HT1080 (cell line): ENCODE measurements around the gene IFIT1. TPM values are rescaled to one million over a fixed set of nuclear protein-coding genes. Genes with fewer than 3 reads are reported as not detected.
"Not testable (repeated sequence)": the region's sequence is repeated elsewhere in the genome, so short reads cannot be mapped to it uniquely, and the experiment has no call there.

ENCODE experiments used
- DNase-seq: peaks from one replicate; pipeline ENCODE4 v3.0.0-alpha.2; 2015; ENCODE audit warnings: low read depth
- total RNA-seq: library from RNA; depleted of rRNA; stranded (reverse); fragments of >200 nt; shearing (Covaris generic); gene quantifications from 2 replicates; pipeline ENCODE4 v1.2.3, GENCODE V29; 2014; rRNA removed

IFIT1 gene
- total RNA-seq, 1 experiment from 2014 or later, result 3.2 TPM

DNA sequence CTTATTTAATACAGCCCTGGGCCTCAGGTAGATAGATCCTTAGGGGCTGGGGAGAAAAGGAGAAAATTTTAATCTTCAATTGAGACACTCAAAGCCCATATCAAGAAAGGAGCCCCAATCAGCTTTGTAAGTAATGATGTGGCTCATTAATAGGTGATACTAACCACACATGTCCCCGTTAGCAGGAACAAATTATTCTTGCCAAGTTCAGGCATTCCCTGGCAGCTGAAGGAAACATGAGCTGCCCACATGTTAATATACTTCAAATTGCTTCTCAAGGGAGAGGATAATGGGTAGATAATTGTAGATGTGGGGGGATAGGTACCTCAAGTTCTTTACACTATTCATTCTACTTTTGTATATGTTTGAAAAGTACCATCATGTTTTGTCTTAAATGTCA lies 36.5 kb downstream of the IFIT1 start:
- DNase-seq, result no peak

DNA sequence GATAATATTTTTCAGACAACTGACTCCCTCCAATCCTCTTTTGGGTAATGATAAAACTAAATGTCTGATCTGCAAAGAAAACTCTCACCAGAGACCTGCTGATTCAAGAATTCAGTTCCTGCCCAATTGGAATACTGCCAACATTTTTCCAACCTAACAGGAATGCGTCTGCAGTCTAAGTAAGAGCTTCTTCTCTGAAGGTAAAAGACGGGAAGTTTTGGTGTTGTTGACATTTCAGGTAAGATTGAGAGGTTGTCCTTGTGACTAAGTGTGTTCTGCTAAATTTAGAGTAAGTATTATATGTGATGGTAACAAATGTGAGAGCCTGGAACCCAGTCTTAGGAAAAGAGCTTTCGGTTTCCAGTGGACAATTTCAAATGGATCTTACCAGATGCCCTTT lies 39.6 kb downstream of the IFIT1 start:
- DNase-seq, result peak; percentile 56

- DNase-seq, result no peak
Observed at GRCh38 chr10:89438525-89438924, 46.1 kb downstream of the IFIT1 start.

DNA sequence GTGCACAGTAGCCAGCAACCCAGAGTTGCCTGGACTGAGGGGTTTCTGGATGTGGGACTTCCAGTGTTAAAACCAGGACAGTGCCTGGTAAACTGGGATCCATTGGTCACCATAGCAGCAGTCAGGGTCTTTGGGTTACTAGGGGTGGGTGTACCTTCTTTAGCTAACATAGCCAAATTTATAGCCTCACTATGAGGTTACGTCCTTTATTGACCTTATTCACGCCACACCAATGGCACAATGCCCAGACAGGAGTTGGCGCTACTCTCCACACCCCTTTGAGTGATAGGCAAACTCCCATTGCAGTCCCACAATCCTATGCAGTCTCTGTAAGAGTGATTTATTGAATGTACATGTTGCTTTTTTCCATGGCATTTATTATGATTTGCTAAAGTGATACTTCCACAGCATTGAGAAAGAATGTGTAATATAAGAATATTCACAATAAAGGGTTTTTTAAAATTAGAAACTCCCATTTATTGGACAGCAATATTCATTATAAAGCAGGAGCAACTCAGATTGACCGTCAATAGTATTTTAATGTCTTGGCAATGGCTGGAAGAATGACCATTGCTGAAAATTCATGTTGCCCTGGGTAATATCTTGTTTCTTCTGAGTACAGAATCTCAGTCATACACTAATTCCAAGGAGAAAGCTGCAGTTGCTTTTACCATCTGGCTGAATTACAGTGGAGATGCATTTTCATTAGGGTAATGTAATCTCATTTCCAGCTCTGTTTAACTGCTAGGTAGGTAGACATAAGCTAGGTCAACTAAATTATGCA lies 48.0 kb downstream of the IFIT1 start:
- no peak for DNase-seq

- peak; percentile 53 for DNase-seq
Observed at GRCh38 chr10:89442289-89442688, 49.9 kb downstream of the IFIT1 start.

DNA sequence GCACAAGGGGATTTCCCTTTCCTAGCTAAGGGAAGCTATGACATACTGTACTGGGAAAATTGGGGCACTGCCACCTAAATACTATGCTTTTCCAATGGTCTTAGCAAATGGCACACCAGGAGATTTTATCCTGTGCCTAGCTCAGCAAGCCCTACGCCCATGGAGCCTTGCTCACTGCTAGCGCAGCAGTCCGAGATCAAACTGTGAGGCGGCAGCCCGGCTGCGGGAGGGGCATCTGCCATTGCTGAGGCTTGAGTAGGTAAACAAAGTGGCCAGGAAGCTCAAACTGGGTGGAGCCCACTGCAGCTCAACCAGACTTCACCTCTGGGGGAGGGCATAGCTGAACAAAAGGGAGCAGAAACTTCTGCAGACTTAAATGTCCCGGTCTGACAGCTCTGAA lies 52.4 kb downstream of the IFIT1 start:
- DNase-seq, result not testable (repeated sequence)

DNA sequence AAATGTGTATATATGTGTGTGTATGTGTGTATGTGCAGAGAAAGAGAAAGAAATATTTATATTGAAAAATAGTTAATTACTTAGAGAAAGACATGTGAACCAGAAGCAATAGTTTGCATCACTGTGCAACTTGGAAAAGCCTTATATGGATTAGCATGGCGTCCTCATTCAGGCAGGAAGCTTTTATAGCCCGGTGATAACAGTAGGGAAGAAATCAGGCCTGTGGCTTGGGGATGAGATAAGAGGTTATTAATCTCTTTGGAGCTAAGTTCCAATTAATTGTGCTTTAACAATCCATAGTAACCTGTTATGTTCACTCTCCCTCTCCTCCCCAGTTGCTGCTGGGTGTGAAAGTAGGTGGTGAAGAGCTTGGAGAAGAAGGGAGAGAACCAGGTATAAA lies 58.5 kb downstream of the IFIT1 start:
- no peak for DNase-seq

GRCh38 chr10:89452193-89452592 lies 59.8 kb downstream of the IFIT1 start:
- no peak for DNase-seq

DNA sequence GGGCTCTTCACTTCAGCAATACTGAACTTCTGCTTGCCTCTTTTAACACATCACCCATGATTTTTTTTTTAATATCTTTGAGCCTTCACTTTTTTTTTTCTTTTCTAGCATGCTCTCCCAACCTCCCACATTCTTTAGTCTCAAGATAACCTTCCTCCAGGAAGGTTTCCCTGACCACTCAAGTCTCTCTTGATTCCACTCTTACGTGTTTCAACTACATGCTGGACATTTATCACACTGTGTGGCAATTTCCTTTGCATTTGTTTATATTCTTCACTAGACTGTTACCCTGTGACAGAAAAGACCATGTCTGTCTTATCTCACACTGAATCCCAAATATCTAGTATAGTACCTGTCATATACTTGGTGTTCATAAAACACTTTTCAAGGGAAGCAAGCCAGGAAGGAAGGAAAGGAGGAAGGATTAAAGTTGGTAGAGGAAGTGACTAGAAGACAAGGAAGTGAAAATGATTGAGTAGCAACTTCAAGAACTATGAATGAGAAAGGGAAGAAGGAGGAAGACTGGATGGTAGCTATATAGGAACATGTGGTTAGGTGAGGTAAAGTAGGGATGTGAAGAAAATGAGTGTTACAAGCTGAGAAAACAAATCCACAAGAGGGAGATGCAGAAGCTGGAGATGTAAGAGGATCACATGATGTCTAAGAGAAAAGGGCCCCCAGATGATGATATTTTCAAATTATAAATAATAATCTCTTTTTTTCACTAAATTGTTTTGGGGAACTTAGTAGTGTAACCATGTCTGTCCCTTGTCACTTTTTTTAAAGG lies 62.3 kb downstream of the IFIT1 start:
- DNase-seq, result no peak

Other genes with a start within 250 kb of the IFIT1 start
- not detected in 2 replicates for gene CH25H, start 185.3 kb upstream of the IFIT1 start, total RNA-seq
- 17.4 and 18.7 TPM in 2 replicates for gene LIPA, start 140.8 kb upstream of the IFIT1 start, total RNA-seq
- gene IFIT2, start 90.6 kb upstream of the IFIT1 start, total RNA-seq, result 0.53 and 0.92 TPM in 2 replicates
- gene IFIT3, start 64.6 kb upstream of the IFIT1 start, total RNA-seq, result 5.4 and 5.9 TPM in 2 replicates
- not detected in 2 replicates for gene IFIT1B, start 14.6 kb upstream of the IFIT1 start, total RNA-seq
- 12.2 and 12.4 TPM in 2 replicates for gene IFIT5, start 21.9 kb downstream of the IFIT1 start, total RNA-seq
- gene SLC16A12, start 143.0 kb downstream of the IFIT1 start, total RNA-seq, result 0.20 and 0.26 TPM in 2 replicates